Suprapubic skin (tissue), 4 donors: ENCODE data around the gene GHITM.
"Not testable (repeated sequence)": the region's sequence is repeated elsewhere in the genome, so short reads cannot be mapped to it uniquely, and the experiment has no call there.

Source experiments
- CTCF ChIP-seq, 2 donors: fragments of 200-600 bp in 1 of 2; fragments of 450-650 bp in 1 of 2; sonication (generic) in 1 of 2; IDR thresholded peaks; one replicate each; pipeline ENCODE4 v1.5.1; 2016 to 2019; ENCODE audit warnings: antibody characterized with exemption in 2 of 2, mild to moderate bottlenecking in 1 of 2, moderate library complexity in 1 of 2
- EP300 ChIP-seq: sonication (generic); formaldehyde crosslinking; IDR thresholded peaks from one replicate; pipeline ENCODE4 v1.6.1; 2017; ENCODE audit warnings: antibody characterized with exemption
- POLR2A ChIP-seq, 2 donors: fragments of 450-650 bp; IDR thresholded peaks; one replicate each; pipeline ENCODE4 v1.6.1; 2017; ENCODE audit warnings: antibody characterized with exemption in 2 of 2, mild to moderate bottlenecking in 2 of 2, moderate library complexity in 2 of 2
- POLR2AphosphoS5 ChIP-seq, 3 donors: sonication (generic); formaldehyde crosslinking; IDR thresholded peaks; one replicate each; pipeline ENCODE4 v1.6.1; 2017; ENCODE audit warnings: antibody characterized with exemption in 3 of 3

- TF ChIP-seq POLR2A (IDR thresholded peaks at IDR 0.05); CTCF (IDR thresholded peaks at IDR 0.05); POLR2AphosphoS5 (IDR thresholded peaks at IDR 0.05); EP300: not testable (repeated sequence)
These were observed 31.9 kb downstream of the GHITM start for GRCh38 chr10:84171237-84171636.
